Activated T-cell treated with anti-CD3 and anti-CD28 coated beads, Interleukin-2, amount 50 U/mL, for 48 hours (primary cell): ENCODE data around the gene SDCBP2.

Experiments used
- DNase-seq, 2 experiments: peaks; one replicate each; pipeline ENCODE4 v3.0.0-alpha.2; 2020

Gene SDCBP2

DNA sequence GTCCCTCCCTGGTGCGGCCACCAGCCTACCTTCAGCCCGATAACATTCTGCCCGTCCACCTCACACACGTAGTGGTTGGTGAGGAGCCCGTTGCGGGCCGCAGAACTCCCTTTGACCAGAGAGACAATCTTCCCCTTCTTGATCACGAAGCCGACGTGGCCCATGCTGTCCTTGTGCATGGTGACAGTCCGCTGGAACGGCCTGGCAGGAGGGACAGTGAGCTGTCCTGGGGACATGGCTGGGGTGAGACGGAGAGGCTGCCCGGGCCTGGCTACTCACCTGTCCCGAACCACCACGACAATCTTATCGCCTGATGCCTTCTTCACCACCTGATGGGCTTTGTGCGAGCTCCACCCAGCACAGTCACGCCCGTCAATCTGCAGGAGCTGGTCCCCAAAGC lies 16.6 kb downstream of the SDCBP2 start:
- no peak for DNase-seq

DNA sequence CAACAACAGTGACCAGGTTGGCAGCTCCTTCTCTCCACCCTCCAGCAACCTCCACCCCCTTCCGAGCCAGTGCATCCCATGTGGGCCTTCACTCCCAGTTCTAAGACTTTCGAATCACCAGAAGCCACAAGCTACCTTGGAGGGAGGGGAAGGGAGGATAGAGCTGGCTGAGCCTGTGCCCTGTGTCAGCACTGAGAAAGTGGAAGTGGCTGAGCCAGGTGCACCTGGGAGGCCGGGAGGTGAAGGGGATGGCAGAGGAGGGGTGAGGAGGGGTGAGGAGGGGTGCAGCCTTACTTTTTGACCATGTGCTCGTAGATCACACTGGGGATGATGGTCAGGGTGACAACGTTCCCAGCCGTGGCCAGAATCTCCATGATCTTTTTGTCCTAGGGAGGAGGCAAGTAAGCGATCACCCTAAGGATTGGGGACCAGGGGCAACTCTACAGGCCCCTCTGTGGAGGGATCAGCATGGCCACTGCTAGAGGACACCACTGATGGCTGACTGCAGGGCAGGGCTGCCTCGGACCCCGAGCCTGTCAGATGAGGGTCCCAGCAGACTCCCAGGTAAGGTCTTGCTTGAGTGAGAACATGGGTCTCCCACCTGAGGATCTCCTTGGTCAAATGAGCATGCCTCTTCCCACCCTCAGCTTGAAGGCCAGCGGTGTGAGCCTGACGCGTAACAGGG lies 18.3 kb downstream of the SDCBP2 start:
- DNase-seq: no peak

- DNase-seq: no peak
Observed at GRCh38 chr20:1310071-1310470, 18.9 kb downstream of the SDCBP2 start.

DNA sequence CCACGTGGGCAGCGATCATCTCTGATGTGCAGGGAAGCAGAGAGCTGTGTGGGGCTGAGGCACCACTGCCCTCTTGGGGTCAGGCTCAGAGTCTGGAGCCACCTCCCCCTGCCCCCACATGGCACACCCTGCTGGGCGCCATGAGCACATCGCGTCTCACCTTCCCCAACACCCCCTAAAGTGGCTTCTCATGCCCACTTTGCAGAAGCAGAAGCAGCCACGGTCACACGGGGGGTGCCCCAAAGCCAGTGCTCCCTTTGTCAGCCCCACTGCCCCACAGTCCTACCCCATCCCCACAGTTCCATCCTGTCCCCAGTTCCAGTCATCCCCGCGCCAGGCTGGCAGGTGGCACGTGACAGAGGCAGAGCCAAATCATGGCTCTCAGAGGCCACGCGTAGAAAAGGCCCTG lies 19.5 kb downstream of the SDCBP2 start:
- DNase-seq: no peak

GRCh38 chr20:1308702-1309095 lies 20.2 kb downstream of the SDCBP2 start:
- DNase-seq: no peak

DNA sequence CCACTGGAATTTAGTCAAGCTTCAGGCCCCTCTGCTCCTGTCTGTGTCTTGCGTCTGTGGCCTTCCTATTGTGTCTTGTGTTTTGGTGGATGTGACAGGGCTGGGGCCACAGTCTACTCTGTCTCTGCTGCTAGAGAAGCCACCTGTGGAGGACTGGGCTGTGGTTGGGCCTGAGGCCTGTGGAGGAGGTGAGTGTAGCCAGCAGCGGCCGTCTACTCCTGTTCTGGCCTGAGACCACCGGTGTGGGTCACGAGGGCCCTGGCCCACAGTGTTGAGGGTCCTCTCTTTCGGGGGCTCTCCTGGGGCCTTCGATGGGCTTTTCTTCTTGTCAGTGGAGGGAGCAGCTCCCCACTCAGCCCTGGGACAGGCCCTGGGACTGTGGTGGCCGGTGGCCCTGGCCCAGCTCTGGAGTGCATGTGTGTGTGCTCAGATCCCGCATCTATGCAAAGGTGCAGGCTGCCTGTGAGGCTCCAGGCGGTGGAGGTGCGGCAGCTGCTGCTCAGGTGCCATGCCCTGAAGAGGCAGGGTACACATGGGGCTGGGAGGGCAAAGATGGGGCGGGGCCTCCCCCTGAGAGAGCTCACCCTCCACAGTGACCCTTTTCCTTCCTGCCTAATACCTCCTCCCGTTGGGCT lies 20.8 kb downstream of the SDCBP2 start:
- DNase-seq: no peak

DNA sequence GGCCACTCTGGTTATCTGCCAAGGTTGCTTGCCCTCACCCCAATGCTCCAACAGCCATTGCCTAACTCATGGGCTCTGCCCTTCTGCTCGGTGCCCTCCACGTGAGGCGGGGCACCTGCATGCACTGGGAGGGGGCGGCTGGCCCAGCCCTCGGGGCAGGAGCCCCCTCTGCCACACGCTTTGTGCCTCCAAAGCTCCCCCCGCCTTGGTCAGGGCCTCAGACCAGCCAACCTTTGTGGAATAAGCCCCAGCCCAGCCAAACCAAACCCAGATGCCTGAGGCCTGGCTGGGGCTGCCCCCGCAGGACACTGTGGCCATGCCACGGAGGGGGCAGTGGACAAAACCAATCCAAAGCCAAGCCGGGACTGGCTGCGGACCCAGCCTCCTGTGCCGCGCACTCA lies 21.4 kb downstream of the SDCBP2 start:
- DNase-seq: no peak

- no peak for DNase-seq
Observed at GRCh38 chr20:1307171-1307570, 21.8 kb downstream of the SDCBP2 start.

DNA sequence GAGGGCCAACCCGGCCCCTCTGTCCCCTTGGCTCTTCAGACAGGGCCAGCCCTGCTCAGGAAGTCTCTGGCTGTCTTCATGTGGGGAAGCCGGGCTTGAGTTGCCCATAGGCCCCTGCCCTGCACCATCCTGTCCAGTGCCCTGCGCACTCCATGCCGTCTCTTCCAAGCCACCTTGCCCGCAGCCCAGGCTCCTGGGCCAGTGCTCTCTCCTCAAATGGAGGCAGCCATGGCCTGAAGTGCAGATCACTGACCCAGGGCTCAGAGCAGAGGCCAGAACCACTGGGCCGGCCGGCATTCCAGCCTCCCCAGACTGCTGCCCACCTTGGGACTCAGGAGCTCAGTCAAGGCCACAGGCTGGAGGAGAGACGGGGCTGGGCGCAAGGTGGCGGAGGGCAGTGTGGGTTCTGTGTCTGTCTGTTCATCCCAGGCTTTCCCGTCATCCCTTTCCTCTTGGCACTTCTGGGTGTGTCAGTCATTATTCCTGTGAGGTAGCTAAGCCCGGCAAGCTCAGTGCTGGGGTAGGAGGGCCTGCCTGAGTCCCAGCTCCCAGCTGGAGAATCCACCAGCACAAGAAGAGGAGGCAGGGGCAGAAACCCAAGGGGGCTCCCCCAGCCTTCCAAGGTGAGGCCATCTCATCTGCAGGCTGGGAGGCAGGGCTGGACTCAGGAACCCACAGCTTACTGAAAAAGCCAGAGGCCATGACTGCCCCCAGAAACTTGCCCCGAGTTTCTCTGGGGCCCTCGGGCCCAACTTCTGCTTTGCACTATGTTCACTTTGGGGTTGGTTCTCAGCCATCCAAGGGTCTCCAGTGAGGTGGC lies 22.4 kb downstream of the SDCBP2 start:
- DNase-seq: no peak

DNA sequence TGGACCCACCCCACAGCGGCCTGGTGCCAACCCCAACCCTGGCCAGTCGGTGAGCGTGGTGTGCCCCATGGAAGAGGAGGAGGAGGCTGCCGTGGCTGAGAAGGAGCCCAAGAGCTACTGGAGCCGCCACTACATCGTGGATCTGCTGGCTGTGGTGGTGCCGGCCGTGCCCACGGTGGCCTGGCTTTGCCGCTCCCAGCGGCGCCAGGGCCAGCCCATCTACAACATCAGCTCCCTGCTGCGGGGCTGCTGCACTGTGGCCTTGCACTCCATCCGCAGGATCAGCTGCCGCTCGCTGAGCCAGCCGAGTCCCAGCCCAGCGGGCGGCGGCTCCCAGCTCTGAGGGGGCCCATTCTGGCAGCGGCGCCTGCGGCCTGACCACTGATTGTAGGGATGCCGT lies 23.2 kb downstream of the SDCBP2 start:
- no peak for DNase-seq

GRCh38 chr20:1304710-1305515 lies 24.0 kb downstream of the SDCBP2 start:
- DNase-seq: no peak

- peak; percentile 36 to 44 for DNase-seq
Observed at GRCh38 chr20:1302685-1303541, 26.0 kb downstream of the SDCBP2 start.

- peak; percentile 67 to 73 for DNase-seq
Observed at GRCh38 chr20:1301031-1301529, 27.9 kb downstream of the SDCBP2 start.

DNA sequence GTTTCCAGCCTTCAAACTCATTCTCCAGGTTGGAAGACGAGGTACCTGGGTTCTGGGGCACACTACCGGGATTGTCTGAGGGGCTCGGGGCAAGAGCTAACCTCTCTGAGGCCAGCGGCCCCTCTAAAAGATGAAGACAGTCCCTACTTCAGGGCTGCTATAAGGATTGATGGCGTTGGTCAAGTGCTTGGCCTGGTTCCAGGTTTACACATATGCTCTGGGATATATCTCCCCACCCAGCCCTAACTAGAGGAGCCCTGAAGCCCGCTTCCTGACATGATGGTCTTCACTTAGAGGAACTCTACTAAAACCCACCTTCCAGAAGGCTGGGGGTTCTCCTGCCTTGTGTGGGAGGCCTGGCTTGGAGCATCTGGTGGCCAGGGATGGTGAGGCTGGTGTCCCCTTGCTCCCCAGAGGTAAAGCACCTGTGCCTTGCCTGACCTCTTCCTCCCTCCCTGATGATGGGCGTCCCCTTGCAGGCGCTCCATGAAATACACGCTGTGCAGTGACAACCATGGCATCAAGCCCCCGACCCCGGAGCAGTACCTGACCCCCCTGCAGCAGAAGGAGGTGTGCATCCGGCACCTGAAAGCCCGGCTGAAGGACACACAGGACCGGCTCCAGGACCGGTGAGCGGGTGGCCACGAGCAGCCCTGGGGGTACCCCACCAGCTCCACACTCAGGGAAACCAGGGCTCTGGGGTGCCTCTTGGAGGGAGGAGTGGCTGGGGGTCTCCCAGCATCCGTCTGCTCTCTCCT lies 28.7 kb downstream of the SDCBP2 start:
- DNase-seq: no peak

DNA sequence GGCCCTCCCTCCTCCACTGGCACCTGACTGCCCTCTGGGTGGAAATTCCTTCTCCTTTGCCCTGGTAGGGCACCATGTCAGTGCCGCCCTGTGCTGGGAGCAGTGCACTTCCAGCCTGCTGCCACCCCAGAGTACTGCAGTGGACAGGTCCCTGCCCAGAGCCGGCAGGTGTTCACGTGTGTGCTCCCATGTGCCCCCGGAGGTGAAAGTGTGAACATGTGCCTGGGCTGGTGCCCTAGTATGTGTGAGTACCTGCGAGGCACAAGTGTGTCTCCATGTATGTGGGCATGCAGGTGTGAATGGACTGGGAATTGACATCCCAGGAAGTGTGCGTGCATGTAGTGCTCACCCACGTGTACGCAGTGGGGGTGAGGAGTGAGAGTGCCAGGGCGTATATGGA lies 29.4 kb downstream of the SDCBP2 start:
- peak; percentile 66 to 67 for DNase-seq

- DNase-seq: no peak
Observed at GRCh38 chr20:1298888-1299511, 29.9 kb downstream of the SDCBP2 start.

- DNase-seq: no peak
Observed at GRCh38 chr20:1298166-1298565, 30.8 kb downstream of the SDCBP2 start.

DNA sequence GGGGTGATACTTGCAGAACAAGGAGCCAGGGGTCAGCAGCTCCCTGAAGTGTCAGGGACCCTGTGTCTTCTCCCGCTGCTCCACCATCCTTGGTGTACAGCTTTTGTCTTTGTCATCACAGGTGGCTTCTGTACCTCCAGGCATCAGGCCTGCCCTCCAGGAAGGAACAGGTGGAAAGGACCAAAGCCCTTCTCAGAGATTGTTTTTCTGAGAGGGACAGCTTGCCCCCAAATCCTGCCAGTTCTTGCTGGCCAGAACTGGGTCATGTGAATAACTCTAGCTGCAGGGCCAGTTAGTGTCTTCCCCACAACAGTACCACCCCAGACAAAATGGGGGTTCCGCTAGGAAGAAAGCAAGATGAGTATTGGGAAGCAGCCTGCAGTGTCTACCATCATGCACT lies 31.5 kb downstream of the SDCBP2 start:
- no peak for DNase-seq

GRCh38 chr20:1296922-1297321 lies 32.0 kb downstream of the SDCBP2 start:
- no peak for DNase-seq

GRCh38 chr20:1296117-1296610 lies 32.8 kb downstream of the SDCBP2 start:
- no peak for DNase-seq
